Measurements from ENCODE around the gene RPL37. TPM values are rescaled to one million over a fixed set of nuclear protein-coding genes. Genes with fewer than 3 reads are reported as not detected.
"Not testable (repeated sequence)": the region's sequence is repeated elsewhere in the genome, so short reads cannot be mapped to it uniquely, and the experiment has no call there.

RPL37 gene
- total and polyA plus RNA-seq, 3 experiments from 2014 or later = 1,652 to 1,994 (median 1,731) TPM

DNA sequence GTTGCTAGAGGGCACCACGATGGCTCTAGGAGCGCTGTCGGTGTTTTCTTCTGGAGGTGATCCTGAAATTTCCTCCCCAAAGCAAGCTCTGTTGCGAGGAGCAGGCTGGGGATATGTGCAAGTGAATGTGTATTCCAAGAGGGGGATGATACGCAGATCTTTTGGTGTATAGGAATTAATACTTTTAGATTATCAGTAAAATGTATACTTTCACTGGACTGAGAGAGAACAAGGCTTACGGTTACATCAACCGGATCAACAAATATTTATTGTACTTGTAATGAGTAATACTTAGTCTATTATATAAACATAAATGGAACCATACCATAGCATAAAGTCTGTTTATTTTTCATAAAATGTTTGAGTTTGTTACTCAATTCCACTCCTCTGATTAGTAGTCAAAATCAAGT, 36.2 kb downstream of the RPL37 start:
- Mint-ChIP-seq H3K27me3 (no peaks in the 10 kb centered on the region), H3K36me3 (peaks cover 0 to 24% (median 1%) of the 10 kb centered on the region in 3 donors), H3K4me1 (peaks cover 40 to 47% (median 43%) of the 10 kb centered on the region in 3 donors), H3K9me3 (no peaks in the 10 kb centered on the region), H3K4me3 (peak overlapping the region; percentile 92 to 98 (median 95)), H3K27ac (peak overlapping the region in 7 of 8 donors; percentile 84 to 96 (median 92))
- no peak for DNase-seq
- CTCF ChIA-PET = interaction anchor here (1.1 kb wide), 1 partner anchor 44 kb away, joined by 3 read pairs; no protein-coding TSS in a partner anchor
- H3K27me3 ChIP-seq (ENCODE audit: insufficient read depth, low read length, poor library complexity, severe bottlenecking) = no peaks in the 10 kb centered on the region
- H3K4me1 ChIP-seq (ENCODE audit: insufficient read depth, low read length) = peaks cover 22% of the 10 kb centered on the region
- no peaks in the 10 kb centered on the region for H3K36me3 ChIP-seq (ENCODE audit: insufficient read depth, low read length)
- peak overlapping the region; percentile 99 for H3K4me3 ChIP-seq (ENCODE audit: low read length)
- POLR2A ChIA-PET = interaction anchor here (0.5 to 1.5 kb wide), 6 partner anchors 8 to 1719 kb away, joined by 3 to 8 read pairs (median 3); partner anchors contain the start of gene RIMOC1
- peak overlapping the region; percentile 88 for H3K27ac ChIP-seq (ENCODE audit: low read depth, low read length)
- H3K9me3 ChIP-seq (ENCODE audit: low read length) = no peaks in the 10 kb centered on the region

DNA sequence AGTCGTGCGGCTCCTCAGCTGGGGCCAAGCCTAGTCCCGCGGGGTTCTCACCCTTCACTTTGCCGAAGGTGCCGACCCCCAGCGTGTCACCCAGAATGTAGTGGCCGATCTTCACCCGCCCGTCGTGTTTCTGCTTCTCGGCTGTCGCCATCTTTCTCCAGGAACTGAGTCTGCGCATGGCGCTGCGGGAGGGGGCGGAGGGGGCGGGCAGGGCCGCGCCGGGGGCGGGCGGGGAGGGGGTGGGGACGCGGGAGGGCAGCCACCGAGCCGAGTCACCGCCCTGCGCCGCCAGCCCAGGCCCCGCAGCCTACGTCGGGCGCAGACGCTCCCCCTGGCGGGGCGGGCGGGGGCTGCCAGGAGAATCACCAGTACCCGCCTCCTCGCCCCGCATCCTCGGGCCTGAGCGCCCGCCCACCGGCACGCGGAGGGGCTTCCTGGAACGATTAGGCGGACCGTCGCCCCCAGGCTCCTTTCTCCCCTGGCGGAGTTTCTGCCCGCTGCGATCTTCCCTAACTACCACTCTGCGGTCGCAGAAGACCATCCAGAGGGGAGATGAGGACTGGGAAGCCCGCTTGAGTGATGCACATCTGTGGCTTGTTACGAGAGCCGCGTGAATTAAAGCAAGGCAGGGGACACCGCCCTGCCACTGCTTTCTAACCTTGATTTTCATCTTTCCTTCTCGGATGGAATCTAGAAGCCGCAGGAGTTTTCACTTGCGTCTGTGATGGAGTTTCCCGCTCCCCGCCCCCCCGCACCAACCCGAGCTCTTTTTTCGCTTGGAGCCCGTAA, 36.8 kb downstream of the RPL37 start, which contains the start of gene PRKAA1:
PRKAA1 (minus strand) TSS at position 363 of the 789 bp plus-strand sequence; CDS start at position 178, 185 bp downstream.
- no peaks in the 10 kb centered on the region for H3K27me3 Mint-ChIP-seq
- DNase-seq = peak; percentile 89 to 93 (median 93)
- H3K27me3 ChIP-seq (ENCODE audit: insufficient read depth, low read length, poor library complexity, severe bottlenecking) = no peaks in the 10 kb centered on the region
- peak within 1 kb of the TSS; percentile 99 for H3K4me3 ChIP-seq (ENCODE audit: low read length)
- H3K9me3 Mint-ChIP-seq = no peaks in the 10 kb centered on the region
- peaks cover 0 to 25% (median 1%) of the 10 kb centered on the region in 3 donors for H3K36me3 Mint-ChIP-seq
- no peaks in the 10 kb centered on the region for H3K9me3 ChIP-seq (ENCODE audit: low read length)
- H3K27ac ChIP-seq (ENCODE audit: low read depth, low read length) = peak within 1 kb of the TSS; percentile 88
- no peaks in the 10 kb centered on the region for H3K36me3 ChIP-seq (ENCODE audit: insufficient read depth, low read length)
- ChIA-PET CTCF (interaction anchor here (1.1 kb wide), 1 partner anchor 44 kb away, joined by 3 read pairs; no protein-coding TSS in a partner anchor), POLR2A (interaction anchor here (0.5 to 1.5 kb wide), 6 partner anchors 9 to 1718 kb away, joined by 3 to 8 read pairs (median 3); partner anchors contain the start of gene RIMOC1)
- H3K4me1 Mint-ChIP-seq = peaks cover 46 to 53% (median 49%) of the 10 kb centered on the region in 3 donors
- H3K4me3 Mint-ChIP-seq = peak within 1 kb of the TSS; percentile 93 to 98 (median 95)
- peak within 1 kb of the TSS; percentile 91 to 98 (median 94) for H3K27ac Mint-ChIP-seq
- peaks cover 24% of the 10 kb centered on the region for H3K4me1 ChIP-seq (ENCODE audit: insufficient read depth, low read length)

DNA sequence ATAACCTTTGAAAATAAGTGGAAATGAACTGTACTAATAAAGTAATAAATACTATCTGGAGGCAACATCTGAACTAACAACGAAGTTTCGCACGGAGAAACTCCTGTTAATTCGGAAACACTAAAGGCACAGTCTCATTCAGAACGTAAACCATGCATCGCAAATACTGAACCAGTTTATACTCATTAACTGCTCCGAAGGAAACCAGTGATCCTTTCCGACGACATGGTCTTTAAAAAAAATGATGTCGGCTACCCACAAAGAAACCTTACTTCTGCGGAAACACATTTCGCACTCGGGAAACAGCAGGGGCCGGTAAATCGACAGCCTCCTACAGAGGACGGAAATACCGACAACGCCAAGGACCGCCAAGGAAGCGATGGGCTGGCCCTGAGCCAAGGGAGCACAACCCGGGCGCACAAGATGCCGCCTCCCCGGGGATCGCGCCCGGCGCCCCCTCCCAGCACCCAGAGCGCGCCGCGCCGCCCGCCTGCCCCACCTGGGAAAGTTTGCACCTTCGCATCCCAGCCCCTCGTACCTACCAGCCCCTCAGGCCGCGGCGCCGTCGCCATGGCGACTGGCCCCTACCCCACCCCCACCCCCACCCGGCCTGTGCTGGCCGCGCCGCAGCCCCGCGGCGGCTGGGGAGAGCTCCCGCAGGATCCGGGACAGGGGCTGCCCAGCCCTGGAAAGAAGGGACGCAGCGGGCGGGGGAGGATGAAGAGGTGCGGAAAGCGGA, 37.6 kb downstream of the RPL37 start:
- Mint-ChIP-seq H3K27me3 (no peaks in the 10 kb centered on the region), H3K36me3 (peaks cover 0 to 26% (median 1%) of the 10 kb centered on the region in 3 donors), H3K4me1 (peaks cover 51 to 56% (median 54%) of the 10 kb centered on the region in 3 donors), H3K9me3 (no peaks in the 10 kb centered on the region), H3K27ac (peak overlapping the region; percentile 87 to 98 (median 94)), H3K4me3 (peak overlapping the region; percentile 87 to 98 (median 94))
- ChIA-PET POLR2A (interaction anchor here (0.9 to 1.5 kb wide), 4 partner anchors 10 to 1106 kb away, joined by 3 to 8 read pairs (median 4); partner anchors contain the start of gene RIMOC1), CTCF (no interaction called here)
- peak overlapping the region; percentile 75 for H3K27ac ChIP-seq (ENCODE audit: low read depth, low read length)
- no peaks in the 10 kb centered on the region for H3K9me3 ChIP-seq (ENCODE audit: low read length)
- DNase-seq = peak; percentile 75 to 86 (median 79)
- H3K4me3 ChIP-seq (ENCODE audit: low read length) = peak overlapping the region; percentile 74
- no peaks in the 10 kb centered on the region for H3K36me3 ChIP-seq (ENCODE audit: insufficient read depth, low read length)
- H3K4me1 ChIP-seq (ENCODE audit: insufficient read depth, low read length) = peaks cover 28% of the 10 kb centered on the region
- no peaks in the 10 kb centered on the region for H3K27me3 ChIP-seq (ENCODE audit: insufficient read depth, low read length, poor library complexity, severe bottlenecking)

DNA sequence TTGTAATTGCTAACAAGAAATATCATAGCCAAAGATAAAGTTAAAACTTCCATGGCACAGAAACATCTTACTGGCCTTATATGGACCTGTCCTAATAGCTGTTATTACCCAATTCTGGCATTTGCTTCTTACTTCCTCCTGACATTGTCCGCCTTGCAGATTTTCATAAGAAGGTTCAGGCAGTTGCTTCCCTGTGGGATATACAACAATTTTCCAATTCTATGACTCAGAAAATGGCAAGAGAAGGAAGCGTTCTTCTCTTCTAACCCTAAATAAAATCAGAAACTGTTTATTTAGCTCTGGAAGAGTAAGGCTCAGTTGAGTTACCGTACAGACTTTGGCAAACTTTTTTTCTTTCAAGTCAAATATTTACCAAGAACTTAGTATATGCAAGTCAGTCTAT, 38.5 kb downstream of the RPL37 start:
- CTCF ChIA-PET = interaction anchor here (1.1 kb wide), 1 partner anchor 19 kb away, joined by 3 read pairs; no protein-coding TSS in a partner anchor
- peaks cover 0 to 26% (median 1%) of the 10 kb centered on the region in 3 donors for H3K36me3 Mint-ChIP-seq
- H3K4me3 ChIP-seq (ENCODE audit: low read length) = peak overlapping the region; percentile 74
- peaks cover 37% of the 10 kb centered on the region for H3K4me1 ChIP-seq (ENCODE audit: insufficient read depth, low read length)
- no peaks in the 10 kb centered on the region for H3K9me3 ChIP-seq (ENCODE audit: low read length)
- H3K4me3 Mint-ChIP-seq = peak overlapping the region; percentile 62 to 98 (median 92)
- no peaks in the 10 kb centered on the region for H3K9me3 Mint-ChIP-seq
- H3K27ac ChIP-seq (ENCODE audit: low read depth, low read length) = peak overlapping the region; percentile 75
- no peak for DNase-seq
- no peaks in the 10 kb centered on the region for H3K27me3 ChIP-seq (ENCODE audit: insufficient read depth, low read length, poor library complexity, severe bottlenecking)
- H3K4me1 Mint-ChIP-seq = peaks cover 56 to 65% (median 61%) of the 10 kb centered on the region in 3 donors
- POLR2A ChIA-PET = interaction anchor here (0.7 kb wide), 1 partner anchor 31 kb away, joined by 3 read pairs; no protein-coding TSS in a partner anchor
- H3K27me3 Mint-ChIP-seq = no peaks in the 10 kb centered on the region
- H3K36me3 ChIP-seq (ENCODE audit: insufficient read depth, low read length) = no peaks in the 10 kb centered on the region
- peak overlapping the region in 6 of 8 donors; percentile 33 to 95 (median 64) for H3K27ac Mint-ChIP-seq

DNA sequence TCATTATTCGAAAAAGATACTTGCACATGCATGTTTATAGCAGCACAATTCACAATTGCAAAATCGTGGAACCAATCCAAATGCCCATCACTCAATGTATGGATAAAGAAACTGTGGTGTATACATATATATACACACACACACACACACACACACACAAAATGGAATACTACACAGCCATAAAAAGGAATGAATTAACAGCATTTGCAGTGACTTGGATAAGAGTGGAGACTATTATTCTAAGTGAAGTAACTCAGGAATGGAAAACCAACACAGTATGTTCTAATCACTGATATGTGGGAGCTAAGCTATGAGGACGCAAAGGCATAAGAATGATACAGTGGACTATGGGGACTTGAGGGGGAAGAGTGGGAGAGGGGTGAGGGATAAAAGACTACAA, 40.1 kb downstream of the RPL37 start:
- peak overlapping the region in 3 of 8 donors; percentile 50 to 86 (median 74) for H3K27ac Mint-ChIP-seq
- H3K9me3 ChIP-seq (ENCODE audit: low read length); H3K9me3 Mint-ChIP-seq; H3K27me3 Mint-ChIP-seq; H3K36me3 ChIP-seq (ENCODE audit: insufficient read depth, low read length); POLR2A ChIA-PET; DNase-seq; CTCF ChIA-PET; H3K27me3 ChIP-seq (ENCODE audit: insufficient read depth, low read length, poor library complexity, severe bottlenecking); H3K4me3 ChIP-seq (ENCODE audit: low read length); H3K27ac ChIP-seq (ENCODE audit: low read depth, low read length): not testable (repeated sequence)
- H3K4me1 Mint-ChIP-seq = peaks cover 67 to 81% (median 77%) of the 10 kb centered on the region in 3 donors
- H3K4me1 ChIP-seq (ENCODE audit: insufficient read depth, low read length) = peaks cover 46% of the 10 kb centered on the region
- peaks cover 0 to 27% (median 1%) of the 10 kb centered on the region in 3 donors for H3K36me3 Mint-ChIP-seq
- peak overlapping the region in 5 of 7 donors; percentile 11 to 54 (median 21) for H3K4me3 Mint-ChIP-seq

DNA sequence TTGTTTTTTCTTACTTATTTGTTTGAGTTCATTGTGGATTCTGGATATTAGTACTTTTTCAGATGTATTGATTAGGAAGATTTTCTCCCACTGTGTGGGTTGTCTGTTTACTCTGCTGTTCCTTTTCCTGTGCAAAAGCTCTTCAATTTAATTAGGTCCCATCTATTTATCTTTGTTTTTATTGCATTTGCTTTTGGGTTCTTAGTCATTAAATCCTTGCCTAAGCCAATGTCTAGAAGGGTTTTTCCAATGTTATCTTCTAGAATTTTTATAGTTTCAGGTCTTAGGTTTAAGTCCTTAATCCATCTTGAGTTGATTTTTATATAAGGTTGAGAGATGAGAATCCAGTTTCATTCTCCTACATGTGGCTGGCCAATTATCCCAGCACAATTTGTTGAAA, 40.7 kb downstream of the RPL37 start:
- POLR2A ChIA-PET; H3K27me3 ChIP-seq (ENCODE audit: insufficient read depth, low read length, poor library complexity, severe bottlenecking); H3K4me3 ChIP-seq (ENCODE audit: low read length); H3K9me3 ChIP-seq (ENCODE audit: low read length); H3K9me3 Mint-ChIP-seq; H3K36me3 ChIP-seq (ENCODE audit: insufficient read depth, low read length); DNase-seq; H3K27ac ChIP-seq (ENCODE audit: low read depth, low read length); H3K27me3 Mint-ChIP-seq; CTCF ChIA-PET: not testable (repeated sequence)
- peak overlapping the region in 1 of 7 donors; percentile 35 for H3K4me3 Mint-ChIP-seq
- peaks cover 69 to 84% (median 81%) of the 10 kb centered on the region in 3 donors for H3K4me1 Mint-ChIP-seq
- H3K27ac Mint-ChIP-seq = peak overlapping the region in 2 of 8 donors; percentile 29 to 65
- peaks cover 0 to 30% (median 1%) of the 10 kb centered on the region in 3 donors for H3K36me3 Mint-ChIP-seq
- H3K4me1 ChIP-seq (ENCODE audit: insufficient read depth, low read length) = peaks cover 44% of the 10 kb centered on the region

DNA sequence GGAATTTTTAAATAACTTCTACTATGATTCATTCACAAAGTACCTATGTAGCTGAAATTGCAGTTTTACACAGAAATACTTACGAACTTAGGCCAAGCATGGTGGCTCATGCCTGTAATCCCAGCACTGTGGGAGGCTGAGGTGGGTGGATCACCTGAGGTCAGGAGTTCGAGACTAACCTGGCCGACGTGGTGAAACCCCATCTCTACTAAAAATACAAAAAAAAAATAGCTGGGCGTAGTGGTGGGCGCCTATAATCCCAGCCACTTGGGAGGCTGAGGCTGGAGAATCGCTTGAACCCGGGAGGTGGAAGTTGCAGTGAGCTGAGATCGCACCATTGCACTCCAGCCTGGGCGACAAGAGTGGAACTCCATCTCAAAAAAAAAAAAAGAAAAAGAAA, 42.3 kb downstream of the RPL37 start:
- H3K4me3 ChIP-seq (ENCODE audit: low read length); H3K36me3 ChIP-seq (ENCODE audit: insufficient read depth, low read length); H3K27ac ChIP-seq (ENCODE audit: low read depth, low read length); H3K9me3 ChIP-seq (ENCODE audit: low read length); H3K27me3 Mint-ChIP-seq; H3K27me3 ChIP-seq (ENCODE audit: insufficient read depth, low read length, poor library complexity, severe bottlenecking); H3K9me3 Mint-ChIP-seq; DNase-seq; POLR2A ChIA-PET: not testable (repeated sequence)
- CTCF ChIA-PET = interaction anchor here (0.7 kb wide), 1 partner anchor 337 kb away, joined by 3 read pairs; no protein-coding TSS in a partner anchor
- peaks cover 36% of the 10 kb centered on the region for H3K4me1 ChIP-seq (ENCODE audit: insufficient read depth, low read length)
- H3K27ac Mint-ChIP-seq = peak overlapping the region in 2 of 8 donors; percentile 10 to 24
- H3K4me3 Mint-ChIP-seq = peak overlapping the region in 1 of 7 donors; percentile 27
- peaks cover 79 to 91% (median 91%) of the 10 kb centered on the region in 3 donors for H3K4me1 Mint-ChIP-seq
- peaks cover 6 to 41% (median 11%) of the 10 kb centered on the region in 3 donors for H3K36me3 Mint-ChIP-seq
